Measurements from ENCODE around the gene TOGARAM2.

- TF ChIP-seq NR1H2 (CRISPR knock-in tag; IDR thresholded peaks at IDR 0.05; ENCODE audit: borderline replicate concordance, low read depth) (no peak), KMT2B (CRISPR knock-in tag; IDR thresholded peaks at IDR 0.05) (no peak), HIVEP1 (CRISPR knock-in tag; IDR thresholded peaks at IDR 0.05) (no peak)
Observed at GRCh38 chr2:28950941-28951630, 30.0 kb upstream of the TOGARAM2 start.

Measured in HepG2 (cell line).